Measurements from ENCODE around the gene ONECUT1.

The ONECUT1 gene

GRCh38 chr15:52796753-52797520 is 6.8 kb upstream of the ONECUT1 start:
- no peak overlapping the region for H3K4me3 ChIP-seq (replicated peaks; ENCODE audit: low read depth, low read length)
- no peak for DNase-seq (ENCODE audit: extremely low read depth, low read depth)
- no peak for TF ChIP-seq CTCF (IDR thresholded peaks at IDR 0.05; ENCODE audit: low read depth, low read length, missing control alignments)

DNA sequence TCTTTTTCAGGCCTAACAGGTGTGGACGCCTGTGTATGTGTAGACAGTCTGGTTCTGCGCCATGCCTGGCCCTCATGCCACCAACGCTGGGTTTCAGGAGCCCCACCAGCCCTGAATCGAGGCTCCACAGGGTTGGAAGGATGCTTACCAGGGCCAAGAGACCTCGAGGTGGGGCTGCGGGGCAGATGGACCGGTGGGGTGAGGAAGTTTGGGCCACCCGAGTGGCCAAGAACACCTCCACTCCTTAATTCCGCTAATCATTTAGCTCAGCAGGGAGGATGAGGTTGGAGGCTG is 6.0 kb upstream of the ONECUT1 start:
- H3K4me3 ChIP-seq (replicated peaks; ENCODE audit: low read depth, low read length): no peak overlapping the region
- no peak for DNase-seq (ENCODE audit: extremely low read depth, low read depth)
- no peak for TF ChIP-seq CTCF (IDR thresholded peaks at IDR 0.05; ENCODE audit: low read depth, low read length, missing control alignments)

GRCh38 chr15:52795464-52796227 is 5.5 kb upstream of the ONECUT1 start:
- TF ChIP-seq CTCF (IDR thresholded peaks at IDR 0.05; ENCODE audit: low read depth, low read length, missing control alignments): no peak
- DNase-seq (ENCODE audit: extremely low read depth, low read depth): no peak
- H3K4me3 ChIP-seq (replicated peaks; ENCODE audit: low read depth, low read length): no peak overlapping the region

- no peak for TF ChIP-seq CTCF (IDR thresholded peaks at IDR 0.05; ENCODE audit: low read depth, low read length, missing control alignments)
- no peak overlapping the region for H3K4me3 ChIP-seq (replicated peaks; ENCODE audit: low read depth, low read length)
- no peak for DNase-seq (ENCODE audit: extremely low read depth, low read depth)
Measured at GRCh38 chr15:52794665-52795463, 4.7 kb upstream of the ONECUT1 start.

DNA sequence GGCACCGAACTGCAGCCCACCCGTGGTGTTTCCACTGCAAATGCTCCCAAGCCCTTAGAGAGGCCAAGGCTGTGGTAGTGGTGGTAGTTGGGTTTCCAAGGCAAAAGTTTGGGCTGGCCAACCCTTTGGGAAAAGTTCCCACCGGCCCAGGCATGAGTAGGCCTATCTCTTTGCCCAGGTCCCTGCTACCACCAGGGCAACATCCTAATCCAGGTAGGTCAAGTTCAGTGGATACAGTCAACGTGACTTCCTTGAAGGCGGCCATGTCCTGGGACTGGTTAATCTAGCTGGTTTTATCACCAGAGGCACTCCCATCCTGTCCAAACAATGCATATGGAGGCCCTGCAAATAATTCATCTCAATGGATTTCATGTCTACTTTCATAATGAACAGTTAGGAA is 1.6 kb upstream of the ONECUT1 start:
- H3K4me3 ChIP-seq (replicated peaks; ENCODE audit: low read depth, low read length): no peak overlapping the region
- TF ChIP-seq CTCF (IDR thresholded peaks at IDR 0.05; ENCODE audit: low read depth, low read length, missing control alignments): no peak
- no peak for DNase-seq (ENCODE audit: extremely low read depth, low read depth)

DNA sequence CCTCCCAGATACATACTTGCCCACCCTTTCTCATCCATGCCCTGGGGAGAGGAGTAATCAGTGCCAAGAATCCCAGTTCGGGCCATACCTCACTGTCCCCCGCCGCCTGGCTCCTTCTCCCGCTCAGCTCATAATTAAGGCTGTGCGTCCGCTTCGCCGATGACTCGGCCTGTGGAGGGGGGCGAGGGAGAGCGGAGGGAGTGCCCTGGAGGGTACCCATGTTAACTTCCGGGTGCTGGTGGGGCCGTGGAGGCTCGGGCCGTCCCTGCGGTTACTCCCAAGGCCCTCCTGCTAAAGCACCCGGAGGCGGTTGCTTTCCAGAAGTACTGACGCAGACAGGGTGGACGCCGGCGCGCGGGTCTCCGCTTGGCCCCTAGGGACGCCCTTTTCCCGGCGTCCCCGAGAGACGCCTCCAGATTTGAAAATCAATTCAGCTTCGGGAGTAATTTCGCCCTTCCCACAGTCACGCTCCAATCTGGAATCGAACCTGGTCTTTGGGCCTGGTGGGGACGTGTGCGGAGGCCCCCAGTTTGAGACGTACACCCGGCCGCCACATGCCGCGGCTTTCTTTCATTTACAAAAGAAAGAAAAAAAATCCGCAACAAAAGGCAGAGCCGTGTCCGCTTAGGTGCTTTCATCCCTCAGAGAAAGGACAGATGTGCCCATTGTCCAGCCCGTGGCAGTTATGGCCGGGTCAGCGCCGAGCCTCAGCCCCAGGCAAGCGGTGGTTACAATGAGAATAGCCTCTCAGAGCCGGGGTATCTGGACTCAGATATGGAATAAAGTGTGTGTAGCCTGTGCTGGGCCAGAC is 1.0 kb upstream of the ONECUT1 start:
- no peak for TF ChIP-seq CTCF (IDR thresholded peaks at IDR 0.05; ENCODE audit: low read depth, low read length, missing control alignments)
- H3K4me3 ChIP-seq (replicated peaks; ENCODE audit: low read depth, low read length): peak overlapping the region; percentile 36; the same call in 1 of the 2 replicates
- DNase-seq (ENCODE audit: extremely low read depth, low read depth): no peak

Data from HFF-Myc (cell line).